Measurements from ENCODE around the gene SFXN5.

The SFXN5 gene

DNA sequence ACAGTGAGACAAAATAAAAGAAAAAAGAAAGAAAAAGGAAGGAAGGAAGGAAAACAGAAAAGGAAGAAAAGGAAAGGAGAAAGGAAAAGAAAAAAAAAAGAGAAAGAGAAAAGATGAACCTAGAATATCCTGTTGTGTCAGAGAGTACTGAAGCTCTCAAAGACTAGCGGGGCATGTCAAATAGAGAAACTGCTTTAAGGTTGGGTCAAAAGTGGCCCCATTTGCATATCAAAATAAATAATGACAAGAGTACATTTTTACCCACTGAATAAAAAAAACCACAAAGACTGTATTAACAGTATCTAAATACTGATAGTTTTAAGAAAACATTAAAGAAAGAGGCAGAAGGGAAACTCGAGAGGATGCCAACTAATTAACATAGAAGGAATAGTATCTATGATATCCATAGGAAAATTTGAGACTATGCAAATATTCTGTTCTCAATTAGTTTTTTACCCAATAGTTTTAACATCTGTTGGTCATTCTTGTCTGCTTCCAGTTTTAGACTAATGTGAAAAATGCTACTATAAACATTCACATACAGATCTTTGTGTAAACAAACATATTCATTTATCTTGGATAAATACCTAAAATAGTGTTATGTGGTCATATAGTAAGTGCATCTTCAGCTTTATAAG, 53.2 kb downstream of the SFXN5 start:
- DNase-seq: no peak

DNA sequence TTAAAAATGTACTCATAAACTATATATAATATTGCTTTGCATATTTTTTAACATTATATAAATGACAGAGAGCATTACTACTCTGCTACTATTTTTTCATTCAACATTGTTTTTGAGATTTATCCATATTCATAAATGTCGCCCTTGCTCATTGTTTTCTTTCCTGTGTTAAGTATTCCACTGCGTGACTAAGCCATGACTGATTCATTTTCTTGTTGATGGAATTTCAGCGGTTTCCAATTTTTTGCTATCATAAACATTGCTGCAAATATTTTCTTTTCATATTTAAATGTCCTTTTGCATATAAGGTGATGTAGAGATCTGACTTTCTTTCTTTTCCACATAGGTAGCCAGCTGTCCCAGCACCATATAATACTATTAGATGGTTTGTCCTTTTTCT, 57.6 kb downstream of the SFXN5 start:
- no peak for DNase-seq

DNA sequence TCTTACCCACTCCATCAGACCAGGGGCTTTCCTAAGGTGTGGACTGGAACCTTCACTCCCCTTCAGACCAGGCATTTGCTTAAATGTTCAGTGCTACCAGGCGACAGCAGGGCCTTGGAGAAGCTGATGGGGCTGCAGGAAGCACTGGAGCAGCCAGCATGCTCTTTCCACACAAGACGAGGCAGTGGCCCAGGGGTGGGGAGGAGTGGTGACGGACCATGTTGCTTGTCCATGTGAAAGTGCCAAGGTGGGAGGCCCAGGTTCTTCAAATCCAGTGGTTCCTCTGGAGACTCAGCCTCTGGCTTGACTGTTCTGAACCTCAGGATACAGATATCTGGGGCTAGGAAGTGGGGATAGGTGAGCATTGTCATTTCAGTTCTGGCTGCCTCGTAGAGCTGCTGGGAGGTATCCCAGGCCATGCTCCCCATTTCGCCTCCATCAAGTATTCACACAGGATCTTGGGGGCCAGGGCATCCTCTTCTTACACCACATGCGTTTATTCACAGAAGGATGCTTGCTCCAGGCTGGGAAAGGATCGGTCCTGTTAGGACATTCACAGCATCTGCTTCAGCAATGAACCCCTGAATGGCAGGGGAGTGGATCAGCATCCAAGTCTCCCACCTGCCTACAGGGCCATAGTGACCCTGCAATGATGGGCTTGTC, 62.2 kb downstream of the SFXN5 start:
- no peak for DNase-seq

DNA sequence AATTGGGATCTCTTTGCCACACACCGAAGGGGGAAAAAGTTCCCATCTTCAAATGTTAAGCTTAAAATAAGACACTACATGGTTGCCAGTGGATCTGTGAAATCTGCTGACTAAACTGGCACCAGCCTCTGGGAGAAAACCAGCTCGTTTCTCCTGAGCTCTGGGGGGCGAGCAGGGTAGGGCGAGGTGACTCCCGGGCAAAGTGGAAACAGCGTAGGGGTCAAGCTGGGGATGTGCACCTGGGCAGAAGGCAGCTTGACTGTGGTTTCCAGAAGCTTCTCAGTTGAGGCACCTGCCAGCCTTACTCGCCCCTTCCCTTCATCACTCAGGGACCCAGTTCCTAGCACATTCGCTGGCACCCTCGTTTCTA, 62.8 kb downstream of the SFXN5 start:
- no peak for DNase-seq

DNA sequence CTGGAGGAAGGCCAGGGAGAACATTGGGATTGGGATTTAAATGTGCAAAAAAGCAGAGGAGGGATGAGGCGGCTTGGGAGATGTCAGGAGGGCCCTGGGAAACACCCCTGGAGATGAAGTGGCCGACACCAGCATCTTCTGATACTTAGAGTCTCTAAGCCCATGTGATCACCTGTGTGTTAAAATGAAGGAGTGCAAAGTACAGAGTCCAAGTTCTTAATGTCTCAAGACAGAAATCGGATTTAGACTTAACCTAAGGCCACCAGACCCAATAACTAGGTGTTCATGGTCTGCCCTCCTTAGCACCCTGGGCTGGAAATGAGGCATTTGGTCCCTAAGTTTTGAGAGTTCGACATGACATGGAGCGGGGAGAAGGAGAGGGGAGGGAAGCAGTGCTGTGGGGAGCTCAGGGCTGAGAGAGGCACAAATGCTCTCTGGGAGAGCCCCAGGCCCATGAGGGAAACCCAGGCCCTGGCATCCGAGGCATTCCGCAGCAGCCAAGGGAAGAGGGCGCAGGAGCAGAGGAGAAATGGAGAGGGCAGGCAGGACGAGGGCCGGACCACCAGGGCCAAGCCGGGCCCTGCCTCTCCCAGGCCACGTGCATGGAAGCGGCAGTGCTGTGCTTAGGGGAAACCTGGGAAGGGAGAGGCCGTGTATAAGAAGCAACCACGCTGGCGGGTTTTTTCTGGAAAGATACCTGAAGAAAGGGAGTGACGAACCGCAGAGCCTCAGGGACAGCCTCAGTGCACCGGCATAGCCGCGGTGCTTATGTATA, 63.3 kb downstream of the SFXN5 start:
- DNase-seq: no peak

DNA sequence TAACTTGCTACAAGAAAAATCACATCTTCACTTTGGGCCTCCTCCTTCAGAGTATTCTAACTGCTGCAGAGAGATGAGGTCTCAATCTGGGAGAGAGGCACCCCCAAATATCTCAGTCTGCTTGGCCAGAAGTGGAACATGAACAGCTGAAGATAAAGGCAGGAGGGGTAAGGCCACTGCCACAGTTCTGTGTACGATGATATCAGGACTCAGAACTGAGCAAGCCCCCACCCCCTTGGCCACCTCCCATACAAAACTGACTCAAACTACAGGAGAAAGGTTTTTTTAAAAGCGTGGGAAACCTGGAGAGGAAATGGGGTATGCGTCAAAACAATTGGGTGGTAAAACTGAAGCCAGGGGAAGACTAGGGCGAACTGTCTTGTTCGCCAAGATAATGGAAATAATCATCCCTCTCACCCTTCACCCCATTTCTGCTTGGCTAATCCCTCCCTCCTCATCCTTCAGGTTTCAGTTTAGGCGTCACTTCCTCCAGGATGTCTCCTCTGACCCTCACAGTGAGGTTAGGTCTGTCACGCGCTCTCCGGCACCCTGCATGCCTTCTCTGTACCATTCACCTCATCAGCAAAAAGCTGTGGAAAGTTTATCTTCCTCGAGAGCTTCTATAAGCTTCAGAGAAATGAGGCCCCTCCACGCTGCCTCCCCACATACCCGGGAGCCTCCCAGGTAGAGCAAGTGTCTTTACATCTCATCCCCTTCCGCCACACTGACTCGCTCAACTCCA, 64.4 kb downstream of the SFXN5 start:
- DNase-seq: no peak

DNA sequence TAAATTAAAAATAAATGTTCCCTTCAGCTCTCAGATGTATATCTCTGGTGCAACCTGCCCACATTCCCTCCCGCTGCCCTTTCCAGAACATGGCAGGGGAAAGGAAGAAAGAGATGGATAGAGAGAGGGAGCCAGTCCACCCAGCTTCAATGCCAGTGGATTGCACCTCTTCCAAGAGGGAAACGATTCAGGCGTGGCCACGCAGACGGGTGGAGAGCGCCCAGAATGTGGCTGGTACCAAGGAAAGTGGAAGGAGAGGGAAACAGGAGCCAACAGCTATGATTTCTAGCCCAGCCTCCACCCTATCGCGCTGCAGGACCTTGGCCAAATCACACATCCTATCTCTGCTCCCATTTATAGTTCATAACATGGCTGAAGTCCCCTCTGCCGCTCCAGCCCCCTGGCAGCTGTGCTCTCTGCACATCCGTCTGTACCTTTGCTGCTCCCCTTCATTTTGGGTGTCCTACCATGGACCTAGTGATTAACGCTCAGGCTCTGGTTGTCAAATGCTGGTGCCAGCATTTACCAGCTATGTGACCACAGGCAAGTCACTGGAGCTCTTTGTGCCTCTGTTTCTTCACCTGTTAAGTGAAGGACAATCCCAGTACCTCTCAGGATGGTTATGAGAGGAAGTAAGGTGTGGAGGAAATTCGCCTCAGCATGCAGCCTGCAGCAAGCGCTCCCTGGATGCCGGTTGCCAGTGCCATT, 66.5 kb downstream of the SFXN5 start:
- no peak for DNase-seq

DNA sequence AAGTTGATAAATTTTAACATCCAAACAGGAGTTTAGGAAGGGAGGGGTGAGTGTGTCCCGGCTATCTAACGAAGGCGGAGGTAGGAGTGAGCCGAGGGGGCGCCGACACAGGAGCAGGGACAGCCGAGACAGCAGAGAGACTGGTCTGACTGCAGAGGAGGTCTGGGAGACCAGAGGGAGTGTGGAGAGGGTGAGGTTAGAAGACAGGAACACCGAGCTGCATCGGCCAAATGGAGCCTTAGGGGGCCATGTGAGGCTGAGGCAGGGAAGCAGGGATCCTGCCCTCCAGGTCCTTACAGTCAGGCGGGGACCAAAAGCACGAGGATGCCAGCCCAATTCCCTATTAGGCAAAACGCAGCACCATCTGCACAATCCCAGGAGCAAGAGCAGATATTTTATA, 67.0 kb downstream of the SFXN5 start:
- no peak for DNase-seq

DNA sequence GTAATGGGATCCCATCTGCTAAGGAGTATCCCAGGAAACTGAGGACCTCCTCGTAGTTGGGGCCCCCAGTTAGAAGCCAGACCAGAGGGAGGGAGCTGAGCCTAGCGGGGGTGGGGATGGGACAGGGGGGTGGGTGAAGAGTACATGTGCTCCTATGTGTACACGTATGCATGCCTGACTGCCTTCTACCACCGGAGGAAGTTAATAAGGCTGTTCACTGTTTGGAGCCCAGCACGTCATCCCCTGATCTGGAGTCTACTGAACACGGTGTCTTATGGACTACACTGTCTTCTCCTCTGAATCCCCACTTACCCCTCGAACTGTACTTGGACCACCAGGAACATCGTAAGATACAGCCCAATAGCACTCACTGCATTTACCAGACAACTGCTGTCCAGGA, 68.5 kb downstream of the SFXN5 start:
- no peak for DNase-seq

DNA sequence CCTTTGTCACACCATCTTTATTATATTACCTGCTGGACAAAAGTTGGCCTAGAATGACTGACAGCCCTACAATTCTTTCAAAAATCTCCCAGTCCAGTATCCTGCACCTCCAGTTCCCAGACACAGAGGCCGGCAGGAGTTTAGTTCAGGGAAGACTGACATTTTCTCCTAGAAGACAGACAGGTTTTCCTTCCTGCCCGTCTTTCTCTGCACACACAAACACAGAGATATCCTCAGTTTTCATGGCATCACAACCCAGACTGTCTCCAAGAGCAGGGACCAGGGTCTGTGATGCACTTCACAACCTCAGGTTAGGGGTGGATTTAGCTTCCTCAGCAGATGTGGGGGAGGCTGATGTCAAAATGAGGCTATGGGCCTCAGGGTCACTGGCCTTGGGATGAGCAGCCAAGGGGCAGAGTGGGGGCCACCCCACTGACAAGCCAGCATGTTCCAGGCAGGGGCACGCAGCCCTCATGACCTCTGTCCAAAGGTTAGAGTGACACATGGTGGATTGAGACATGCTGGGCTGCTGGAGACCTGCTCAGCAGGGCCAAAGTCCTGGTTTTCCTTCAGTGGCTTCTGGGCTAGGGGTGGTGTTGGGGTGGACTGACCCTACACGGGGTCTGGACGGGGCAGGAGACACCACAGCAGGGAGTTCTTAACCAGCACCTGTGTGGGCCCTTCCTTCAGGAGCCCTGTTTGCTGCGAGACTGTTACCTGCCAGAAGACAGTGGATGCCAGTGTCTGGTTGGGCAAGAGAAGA, 70.5 kb downstream of the SFXN5 start:
- no peak for DNase-seq

DNA sequence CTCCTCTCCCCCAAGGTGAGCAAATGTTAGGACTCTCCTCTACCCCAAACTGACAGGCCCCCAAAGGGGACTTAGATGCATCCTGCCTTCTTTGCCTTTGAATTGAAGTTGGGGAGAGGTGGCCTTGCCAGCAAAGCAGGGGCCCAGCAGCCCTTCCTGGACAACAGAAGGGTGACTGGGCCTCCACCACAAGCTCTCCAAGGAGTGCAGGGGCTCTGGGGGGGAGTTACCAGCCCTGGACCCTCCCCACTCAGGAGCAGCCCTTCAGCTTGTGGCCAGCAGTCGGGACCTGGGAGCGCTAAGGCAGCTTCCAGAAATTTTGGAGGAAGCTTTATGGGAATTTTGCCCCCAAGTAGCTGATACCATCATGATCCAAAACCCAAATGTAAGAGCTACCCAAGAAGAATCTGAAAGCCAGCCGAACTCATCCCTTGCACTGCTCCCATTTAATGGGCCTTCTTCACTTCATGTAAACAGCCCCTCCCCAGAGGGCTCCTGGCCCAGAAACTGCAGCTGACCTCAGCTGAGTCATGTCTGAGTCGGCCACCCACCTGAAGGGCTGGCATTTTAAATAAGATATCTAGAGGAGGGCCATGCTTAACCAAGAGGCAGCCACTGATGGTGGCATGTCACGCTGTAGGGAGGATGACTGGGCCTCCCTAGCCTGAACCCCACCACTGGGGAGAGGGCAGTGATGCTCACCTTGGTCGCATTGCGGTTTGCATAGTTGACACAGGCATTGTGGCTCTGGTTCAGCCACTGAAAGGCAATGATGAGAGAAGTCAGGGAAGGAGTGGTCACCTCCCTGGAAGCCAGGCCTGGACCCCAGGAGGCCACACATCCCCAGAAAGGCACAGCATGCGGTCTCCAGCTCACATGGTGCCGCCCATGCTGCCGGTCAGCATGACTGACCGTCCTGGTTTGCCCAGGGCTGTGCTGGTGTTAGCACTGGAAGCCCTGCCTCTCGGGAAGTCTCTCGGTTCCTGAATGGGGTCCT, 71.5 kb downstream of the SFXN5 start:
- no peak for DNase-seq

DNA sequence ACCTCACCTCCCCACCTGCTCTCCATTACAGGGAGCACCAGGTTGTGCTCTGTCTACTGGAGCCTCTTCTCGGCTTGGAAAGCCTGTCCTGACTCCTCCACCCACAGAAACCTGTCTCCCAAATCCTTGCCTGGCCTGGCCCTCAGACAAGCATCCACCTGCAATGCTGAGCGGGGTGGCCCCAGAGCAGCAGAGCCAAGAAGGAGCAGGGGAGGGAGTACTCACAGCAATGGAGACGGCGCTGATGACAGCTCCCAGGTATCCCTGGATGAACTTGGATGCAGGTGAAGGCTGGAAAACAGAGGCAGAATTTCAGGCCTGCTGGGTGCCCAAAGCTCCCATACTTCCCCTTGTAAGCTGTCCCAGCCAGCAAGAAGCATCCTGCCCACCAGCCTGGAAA, 72.8 kb downstream of the SFXN5 start:
- no peak for DNase-seq

DNA sequence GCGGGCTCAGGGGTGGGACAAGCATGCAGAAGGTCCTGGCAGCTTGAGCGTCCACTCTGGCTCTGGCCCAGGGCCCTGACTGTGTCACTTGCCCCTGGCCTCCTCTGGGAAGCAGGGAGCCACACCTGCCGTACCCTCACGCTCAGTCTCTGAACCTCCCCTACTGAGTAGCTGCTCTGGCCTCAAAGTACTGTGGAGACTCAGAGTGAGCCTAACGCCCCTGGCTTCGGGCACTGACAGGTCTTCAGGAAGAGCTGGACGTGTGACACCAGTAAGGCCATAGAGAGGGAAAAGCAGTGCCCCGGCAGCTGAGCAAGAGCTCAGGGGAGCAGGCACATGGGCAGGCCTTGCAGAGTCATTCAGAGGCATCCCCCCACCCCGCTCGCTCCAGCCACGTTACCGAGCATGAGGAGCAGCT, 73.3 kb downstream of the SFXN5 start:
- DNase-seq: no peak

DNA sequence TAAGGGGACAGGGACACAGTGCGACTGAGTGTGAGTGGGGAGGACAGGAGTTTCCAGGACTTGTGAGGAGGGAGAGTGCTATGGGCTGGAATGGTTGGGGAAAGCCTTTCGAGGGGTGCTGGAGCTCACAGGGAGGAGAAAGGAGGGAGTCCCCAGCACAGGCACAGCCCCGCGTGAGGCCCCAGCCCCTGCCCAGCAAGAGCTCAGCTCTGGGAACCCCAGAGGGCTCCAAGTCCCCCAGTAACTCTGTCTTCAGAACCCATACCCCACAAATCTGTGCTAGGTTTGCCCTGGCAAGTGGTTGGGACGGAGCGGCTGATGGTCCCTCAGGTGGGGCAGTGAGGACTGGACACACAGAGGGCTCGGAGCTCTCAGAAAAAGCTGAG, 75.4 kb downstream of the SFXN5 start:
- DNase-seq: no peak

DNA sequence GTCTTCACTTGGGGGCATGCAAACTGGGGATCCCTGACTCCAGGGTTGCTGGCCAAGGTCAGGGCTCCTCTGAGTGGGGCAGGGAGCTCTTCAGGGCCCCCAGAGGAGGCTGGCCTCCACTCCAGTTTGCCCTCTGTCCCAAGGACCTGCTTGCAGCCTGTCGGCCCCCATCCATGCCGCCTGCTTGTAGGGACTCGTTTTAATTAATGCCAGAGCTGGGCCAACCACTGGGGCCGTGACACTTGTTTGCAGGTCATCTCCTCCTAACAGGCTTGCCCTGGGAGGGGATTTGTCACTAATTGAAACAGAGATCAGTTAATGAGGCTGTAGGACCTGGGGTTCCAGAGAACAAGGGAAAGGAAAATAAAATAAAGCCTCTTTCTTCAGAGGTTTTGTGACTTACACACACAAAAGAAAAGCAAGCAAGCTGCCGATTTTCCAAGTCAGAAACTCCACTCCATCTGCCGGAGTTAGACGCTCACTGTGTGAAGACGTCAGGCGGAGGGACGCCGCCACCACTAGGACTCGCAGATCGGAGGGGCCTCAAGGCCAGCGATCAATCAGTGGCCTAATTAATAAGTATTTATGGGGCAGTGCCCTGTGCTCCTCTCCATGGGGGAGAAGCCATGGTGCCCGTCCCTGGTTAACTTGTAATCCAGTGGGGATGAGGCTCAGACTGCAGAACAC, 75.9 kb downstream of the SFXN5 start:
- DNase-seq: no peak

DNA sequence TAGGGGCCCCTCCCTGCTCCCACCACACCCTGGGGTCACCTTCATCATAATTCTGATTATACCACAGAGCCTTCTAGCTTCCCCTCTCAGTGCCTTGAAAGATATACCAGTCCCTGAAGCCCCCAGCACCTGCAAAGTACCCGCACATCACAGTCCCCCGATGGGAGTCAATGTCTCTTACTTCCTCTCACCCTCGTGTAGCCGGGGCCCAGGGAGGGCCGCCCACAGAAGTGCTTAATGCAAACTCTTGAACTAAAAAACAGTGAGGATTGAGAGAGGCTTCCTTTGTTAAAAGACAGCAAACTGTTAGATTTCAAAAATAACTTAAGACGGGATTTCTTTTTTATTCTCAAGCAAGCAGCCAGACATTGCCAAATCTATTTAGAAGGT, 76.5 kb downstream of the SFXN5 start:
- DNase-seq: no peak

DNA sequence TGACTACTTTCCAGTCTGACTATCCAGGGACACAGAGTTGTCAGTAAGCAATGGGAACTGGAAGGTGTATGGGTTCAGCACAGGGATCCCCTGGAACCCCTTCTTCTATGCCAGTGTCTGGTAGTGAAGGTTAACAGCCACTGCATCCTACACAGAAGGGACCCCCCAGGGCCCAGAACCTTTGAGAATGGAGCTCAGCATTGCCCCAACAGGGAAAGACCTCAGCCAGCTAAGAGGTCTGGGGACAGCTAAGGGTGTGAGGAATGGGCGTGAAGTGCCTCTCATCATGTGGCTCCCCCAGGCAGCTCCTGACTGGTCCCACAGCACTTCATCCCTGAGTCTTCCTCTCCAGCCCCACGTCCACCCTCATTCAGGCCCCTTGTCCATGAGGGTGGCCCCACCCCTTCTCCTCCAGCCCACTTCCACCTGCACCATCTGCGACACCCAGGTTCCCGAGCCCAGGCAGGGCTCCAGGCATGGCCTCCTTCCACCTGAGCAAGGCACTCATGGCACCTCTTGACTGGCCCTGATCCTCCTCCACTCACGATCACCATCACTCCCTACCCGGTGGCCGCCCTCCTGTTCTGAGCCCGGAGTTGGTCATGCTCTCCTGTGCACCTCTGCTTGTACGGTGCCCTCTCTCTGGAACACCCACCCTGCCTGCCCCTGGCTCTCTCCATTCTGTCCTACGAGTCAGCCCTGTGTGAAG, 77.1 kb downstream of the SFXN5 start:
- no peak for DNase-seq

DNA sequence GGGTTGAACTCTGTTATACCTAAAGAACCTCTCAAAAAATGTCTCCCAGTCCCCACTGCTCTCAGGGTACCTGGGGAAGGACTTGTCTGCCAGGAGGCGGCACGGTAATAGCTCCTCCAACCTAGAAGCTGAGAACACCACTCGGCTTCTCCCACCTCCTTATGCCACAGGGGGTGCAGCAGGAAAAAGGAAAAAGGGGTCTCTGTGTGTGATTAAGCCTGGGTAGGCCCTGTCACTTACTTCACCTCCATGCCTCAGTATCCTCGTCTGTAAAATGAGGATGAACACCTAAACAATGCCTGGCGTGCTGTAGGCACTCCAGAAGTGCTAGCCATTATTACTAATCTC, 77.6 kb downstream of the SFXN5 start:
- no peak for DNase-seq

DNA sequence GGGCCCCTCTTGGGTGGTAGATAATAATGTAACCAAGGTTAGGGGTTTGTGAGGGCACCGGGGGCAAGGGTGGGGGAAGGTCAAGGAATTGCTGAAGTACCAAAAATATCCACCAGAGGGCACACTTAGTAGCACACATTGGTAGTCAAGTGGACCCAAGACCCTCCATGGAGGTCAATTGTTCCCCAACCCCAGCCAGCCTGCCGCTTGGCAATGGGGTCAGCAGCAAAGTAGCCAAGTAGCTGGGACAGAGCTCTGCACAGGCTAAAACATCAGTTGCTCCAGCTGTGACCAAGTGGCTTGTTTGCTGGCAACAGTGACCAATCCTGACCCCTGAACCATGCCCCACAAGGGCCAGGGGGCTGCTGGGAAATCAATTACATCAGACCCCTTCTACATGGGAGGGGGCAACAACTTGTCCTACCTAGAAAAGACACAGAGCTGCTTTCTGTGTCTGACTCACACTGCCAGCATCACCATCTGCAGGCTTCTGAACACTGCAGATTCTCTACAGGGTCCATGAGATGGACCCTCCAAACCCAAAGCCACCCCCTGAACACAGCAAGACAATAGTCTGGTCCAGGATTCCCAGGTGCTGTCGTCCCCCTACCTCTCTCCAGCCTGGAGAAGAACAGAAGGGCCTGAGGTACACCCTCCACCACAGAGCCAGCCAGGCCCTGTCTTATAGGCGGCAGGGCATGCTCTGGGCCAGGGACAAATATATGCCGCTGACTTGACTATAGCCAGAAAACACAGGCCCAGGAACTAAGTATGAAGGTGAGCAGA, 78.2 kb downstream of the SFXN5 start:
- DNase-seq: peak; percentile 49

Data from DMS53 (cell line).